Karpas-422 (cell line): ENCODE measurements around the gene SPG11. TPM values are rescaled to one million over a fixed set of nuclear protein-coding genes. Genes with fewer than 3 reads are reported as not detected.
A peak's percentile ranks its signal among the peaks of the same experiment; 100 is the strongest.

Source experiments
- DNase-seq: peaks from one replicate; pipeline ENCODE4 v3.0.0-alpha.2; 2015
- H2AFZ ChIP-seq: fragments of 200-600 bp; sonication (generic); 2 replicates; pipeline ENCODE4 v1.6.1; 2014; ENCODE audit warnings: antibody characterized with exemption, low read length, mixed read lengths
- H3K27ac ChIP-seq: fragments of 200-600 bp; sonication (generic); 2 replicates; pipeline ENCODE4 v1.5.1; 2014; ENCODE audit warnings: mild to moderate bottlenecking, low read length, moderate library complexity
- H3K27me3 ChIP-seq: fragments of 200-600 bp; sonication (generic); 2 replicates; pipeline ENCODE4 v1.6.1; 2014; ENCODE audit warnings: low read length, mixed read lengths
- H3K36me3 ChIP-seq: fragments of 200-600 bp; sonication (generic); 2 replicates; pipeline ENCODE4 v1.6.1; 2014; ENCODE audit warnings: low read length, mixed read lengths; ENCODE audit not compliant: insufficient read depth
- H3K4me1 ChIP-seq: fragments of 200-600 bp; sonication (generic); 2 replicates; pipeline ENCODE4 v1.6.1; 2014; ENCODE audit warnings: mild to moderate bottlenecking, low read length, mixed read lengths
- H3K4me2 ChIP-seq: fragments of 200-600 bp; sonication (generic); 2 replicates; pipeline ENCODE4 v1.6.1; 2014; ENCODE audit warnings: low read length, low read depth, mild to moderate bottlenecking; ENCODE audit not compliant: poor library complexity, severe bottlenecking
- H3K4me3 ChIP-seq: fragments of 200-600 bp; sonication (generic); 2 replicates; pipeline ENCODE4 v1.5.1; 2014; ENCODE audit warnings: mild to moderate bottlenecking, antibody characterized with exemption, low read length, mixed read lengths
- H3K79me2 ChIP-seq: fragments of 200-600 bp; sonication (generic); 2 replicates; pipeline ENCODE4 v1.6.1; 2014; ENCODE audit warnings: mild to moderate bottlenecking, low read length, mixed read lengths
- H3K9ac ChIP-seq: fragments of 200-600 bp; sonication (generic); 2 replicates; pipeline ENCODE4 v1.6.0; 2014; ENCODE audit warnings: low read length
- H3K9me2 ChIP-seq: fragments of 200-600 bp; sonication (generic), shearing (Covaris generic); replicated peaks from 2 replicates; pipeline ENCODE4 v1.6.0; 2014; ENCODE audit warnings: mild to moderate bottlenecking, low read length, moderate library complexity; ENCODE audit not compliant: insufficient read depth
- H3K9me3 ChIP-seq: fragments of 300-700, 200-600 bp; sonication (generic); 2 replicates; pipeline ENCODE4 v1.6.1; 2014; ENCODE audit warnings: low read length, mixed read lengths
- H4K20me1 ChIP-seq: fragments of 200-600 bp; sonication (generic); 2 replicates; pipeline ENCODE4 v1.6.1; 2014; ENCODE audit warnings: mild to moderate bottlenecking, antibody characterized with exemption, low read length, low read depth; ENCODE audit not compliant: insufficient read depth
- total RNA-seq: library from RNA; depleted of rRNA; stranded (reverse); fragments of >200 nt; shearing (Covaris generic); gene quantifications from 2 replicates; pipeline ENCODE4 v1.2.3, GENCODE V29; 2014; ENCODE audit warnings: low replicate concordance

Gene SPG11
- total RNA-seq, 1 experiment from 2014 or later = 123 TPM

GRCh38 chr15:44541282-44541958 lies 122.0 kb downstream of the SPG11 start:
- DNase-seq = no peak
- Histone ChIP-seq H3K4me2 (peak overlapping the region; percentile 8), H3K9me2 (no peaks in the 10 kb centered on the region), H3K4me3 (no peak overlapping the region), H2AFZ (no peak overlapping the region), H3K9ac (no peak overlapping the region), H4K20me1 (peaks cover 17% of the 10 kb centered on the region), H3K27ac (0 out of 2 replicates have a peak overlapping the region, but pooled peaks have one; percentile 1), H3K27me3 (no peaks in the 10 kb centered on the region), H3K36me3 (peaks cover 42% of the 10 kb centered on the region), H3K79me2 (peaks cover 90% of the 10 kb centered on the region), H3K9me3 (no peaks in the 10 kb centered on the region), H3K4me1 (peaks cover 43% of the 10 kb centered on the region)

GRCh38 chr15:44537735-44538240 lies 125.7 kb downstream of the SPG11 start:
- H3K79me2 ChIP-seq = peaks cover 71% of the 10 kb centered on the region
- peak overlapping the region; percentile 99 for H3K4me3 ChIP-seq
- no peaks in the 10 kb centered on the region for H3K9me2 ChIP-seq
- H3K9ac ChIP-seq = peak overlapping the region; percentile 96
- peak; percentile 47 for DNase-seq
- peaks cover 10% of the 10 kb centered on the region for H4K20me1 ChIP-seq
- H3K4me1 ChIP-seq = peaks cover 38% of the 10 kb centered on the region
- peak overlapping the region; percentile 68 for H3K27ac ChIP-seq
- H3K36me3 ChIP-seq = peaks cover 30% of the 10 kb centered on the region
- H3K27me3 ChIP-seq = no peaks in the 10 kb centered on the region
- H3K9me3 ChIP-seq = no peaks in the 10 kb centered on the region
- H3K4me2 ChIP-seq = peak overlapping the region; percentile 96
- H2AFZ ChIP-seq = no peak overlapping the region

DNA sequence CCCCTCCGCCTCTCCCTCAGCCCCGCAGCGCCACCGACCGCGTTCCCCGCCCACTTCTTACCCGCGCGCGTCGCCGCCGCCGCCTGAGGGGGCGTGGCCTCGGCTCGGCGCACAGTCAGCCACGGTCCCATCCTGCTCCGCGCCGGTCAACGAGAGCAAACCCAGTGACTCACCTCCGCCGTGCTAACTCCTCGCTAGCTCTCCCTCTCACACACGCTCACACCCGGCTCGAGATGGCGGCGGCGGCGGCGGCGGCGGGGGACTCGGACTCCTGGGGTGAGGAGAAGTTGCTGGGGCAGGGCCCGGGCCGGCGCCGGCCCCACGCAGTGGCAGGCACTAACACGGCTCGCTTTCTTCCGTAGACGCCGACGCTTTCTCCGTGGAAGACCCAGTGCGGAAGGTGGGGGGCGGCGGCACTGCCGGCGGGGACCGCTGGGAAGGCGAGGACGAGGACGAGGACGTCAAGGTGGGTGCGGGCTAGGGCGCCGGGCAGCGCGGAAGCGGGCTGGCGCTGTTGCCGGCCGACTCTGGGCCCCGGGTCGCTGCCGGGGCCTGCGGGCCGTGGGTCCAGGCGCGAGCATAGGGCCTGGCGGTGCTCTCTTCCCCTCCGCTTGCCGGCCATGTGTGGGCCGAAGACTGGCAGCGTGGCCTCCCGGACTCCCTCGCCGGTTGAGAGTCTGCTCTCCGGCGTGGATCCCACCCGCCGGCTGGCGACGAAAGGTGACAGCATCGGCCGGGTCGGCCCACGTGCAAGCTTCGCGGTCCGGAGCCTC lies 126.3 kb downstream of the SPG11 start, which contains the start of gene EIF3J:
Gene EIF3J, plus strand, starts transcription at position 186 of the 773 bp plus-strand sequence. Its CDS starts 48 bp downstream, at position 234.
- H3K36me3 ChIP-seq = peaks cover 25% of the 10 kb centered on the region
- peak within 1 kb of the TSS; percentile 31 for H2AFZ ChIP-seq
- H3K79me2 ChIP-seq = peaks cover 64% of the 10 kb centered on the region
- H3K27ac ChIP-seq = peak within 1 kb of the TSS; percentile 68
- DNase-seq = peak; percentile 98
- peak within 1 kb of the TSS; percentile 99 for H3K4me3 ChIP-seq
- H3K4me2 ChIP-seq = peak within 1 kb of the TSS; percentile 96
- peaks cover 37% of the 10 kb centered on the region for H3K4me1 ChIP-seq
- H4K20me1 ChIP-seq = peaks cover 10% of the 10 kb centered on the region
- no peaks in the 10 kb centered on the region for H3K27me3 ChIP-seq
- no peaks in the 10 kb centered on the region for H3K9me3 ChIP-seq
- H3K9me2 ChIP-seq = no peaks in the 10 kb centered on the region
- peak within 1 kb of the TSS; percentile 96 for H3K9ac ChIP-seq

DNA sequence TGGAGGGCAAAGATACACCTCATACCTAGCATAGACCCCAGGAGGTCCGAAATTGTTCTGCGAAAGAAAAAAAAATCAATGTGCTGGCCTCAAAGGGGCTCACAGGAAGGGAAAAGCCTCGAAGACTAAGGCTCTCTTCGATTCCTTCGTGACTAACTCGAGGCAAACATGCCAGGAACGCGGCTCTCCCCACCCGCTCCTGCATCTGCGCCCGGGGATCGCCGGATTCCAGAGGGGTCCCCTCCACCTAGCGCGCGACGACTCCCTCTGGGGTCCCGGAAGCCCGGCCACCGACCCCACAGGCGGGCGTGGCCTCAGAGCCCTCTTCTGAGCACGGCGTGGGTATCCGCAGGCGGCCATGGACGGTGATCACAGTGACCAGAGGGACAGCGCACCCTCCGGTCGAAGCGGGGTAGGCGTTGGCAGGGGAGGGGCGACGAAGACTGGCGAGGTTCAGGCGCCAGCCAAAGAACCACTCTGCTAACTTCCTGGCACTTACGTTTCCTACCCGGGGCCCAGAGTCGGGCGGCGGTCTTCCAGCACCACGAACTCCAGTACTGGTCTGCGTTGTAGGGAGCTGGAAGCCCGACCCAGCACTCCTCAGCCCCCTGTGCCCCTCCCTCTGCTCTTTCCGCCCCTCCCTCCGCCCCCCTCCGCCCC lies 127.0 kb downstream of the SPG11 start:
- Histone ChIP-seq H3K27me3 (no peaks in the 10 kb centered on the region), H3K36me3 (peaks cover 18% of the 10 kb centered on the region), H3K4me2 (peak overlapping the region; percentile 77), H3K4me3 (peak overlapping the region; percentile 74), H3K9me2 (no peaks in the 10 kb centered on the region), H3K9ac (peak overlapping the region; percentile 86), H2AFZ (peak overlapping the region; percentile 22), H3K9me3 (no peaks in the 10 kb centered on the region), H3K4me1 (peaks cover 30% of the 10 kb centered on the region), H3K27ac (peak overlapping the region; percentile 43), H3K79me2 (peaks cover 57% of the 10 kb centered on the region), H4K20me1 (peaks cover 10% of the 10 kb centered on the region)
- no peak for DNase-seq

GRCh38 chr15:44535523-44536301 lies 127.8 kb downstream of the SPG11 start:
- H3K9me3 ChIP-seq = no peaks in the 10 kb centered on the region
- peak overlapping the region; percentile 74 for H3K4me3 ChIP-seq
- H3K27ac ChIP-seq = peak overlapping the region; percentile 43
- DNase-seq = peak; percentile 67
- peaks cover 50% of the 10 kb centered on the region for H3K79me2 ChIP-seq
- no peaks in the 10 kb centered on the region for H3K9me2 ChIP-seq
- H3K36me3 ChIP-seq = peaks cover 10% of the 10 kb centered on the region; the same call in 1 of the 2 replicates
- H2AFZ ChIP-seq = peak overlapping the region; percentile 22
- H3K9ac ChIP-seq = peak overlapping the region; percentile 86
- no peaks in the 10 kb centered on the region for H3K27me3 ChIP-seq
- peaks cover 26% of the 10 kb centered on the region for H3K4me1 ChIP-seq
- H3K4me2 ChIP-seq = peak overlapping the region; percentile 77
- peaks cover 10% of the 10 kb centered on the region for H4K20me1 ChIP-seq

- no peak overlapping the region for H3K9ac ChIP-seq
- peaks cover 5% of the 10 kb centered on the region; the same call in 1 of the 2 replicates for H3K36me3 ChIP-seq
- no peak overlapping the region for H3K27ac ChIP-seq
- no peaks in the 10 kb centered on the region for H3K27me3 ChIP-seq
- H3K4me3 ChIP-seq = no peak overlapping the region
- H4K20me1 ChIP-seq = peaks cover 10% of the 10 kb centered on the region
- H2AFZ ChIP-seq = no peak overlapping the region
- peaks cover 44% of the 10 kb centered on the region for H3K79me2 ChIP-seq
- H3K4me1 ChIP-seq = peaks cover 22% of the 10 kb centered on the region
- no peaks in the 10 kb centered on the region for H3K9me3 ChIP-seq
- no peaks in the 10 kb centered on the region for H3K9me2 ChIP-seq
- DNase-seq = no peak
- H3K4me2 ChIP-seq = no peak overlapping the region
These were observed 128.4 kb downstream of the SPG11 start for GRCh38 chr15:44535092-44535491.

DNA sequence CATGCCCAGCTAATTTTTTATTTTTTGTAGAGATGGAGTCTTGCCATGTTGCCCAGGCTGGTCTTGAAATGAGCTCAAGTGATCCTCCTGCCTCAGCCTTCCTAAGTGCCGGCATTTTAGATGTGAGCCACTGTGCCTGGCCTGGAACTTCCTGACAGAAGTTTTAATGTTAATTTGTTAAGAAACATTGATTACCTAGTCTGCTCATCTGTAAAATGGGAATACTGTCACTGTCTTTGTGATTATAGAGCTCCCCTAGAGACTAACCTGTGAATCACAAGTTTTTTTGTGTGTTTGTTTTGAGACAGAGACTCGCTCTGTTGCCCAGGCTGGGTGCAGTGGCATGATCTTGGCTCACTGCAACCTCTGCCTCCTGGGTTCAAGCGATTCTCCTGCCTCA lies 130.8 kb downstream of the SPG11 start:
- H3K27ac ChIP-seq = no peak overlapping the region
- peak; percentile 55 for DNase-seq
- no peak overlapping the region for H3K4me3 ChIP-seq
- no peaks in the 10 kb centered on the region for H3K27me3 ChIP-seq
- no peaks in the 10 kb centered on the region for H3K9me3 ChIP-seq
- no peaks in the 10 kb centered on the region for H3K9me2 ChIP-seq
- peaks cover 23% of the 10 kb centered on the region for H3K79me2 ChIP-seq
- no peak overlapping the region for H3K9ac ChIP-seq
- peaks cover 3% of the 10 kb centered on the region; the same call in 1 of the 2 replicates for H4K20me1 ChIP-seq
- no peak overlapping the region for H2AFZ ChIP-seq
- peaks cover 8% of the 10 kb centered on the region for H3K4me1 ChIP-seq
- H3K36me3 ChIP-seq = no peaks in the 10 kb centered on the region
- H3K4me2 ChIP-seq = no peak overlapping the region
